Keratinocyte (primary cell): ENCODE data around the gene BSPRY. TPM values are rescaled to one million over a fixed set of nuclear protein-coding genes. Genes with fewer than 3 reads are reported as not detected.

Experiments
- DNase-seq: peaks from one replicate; pipeline ENCODE4 v3.0.0-alpha.2; 2011; ENCODE audit warnings: low read depth, missing footprints, low spot score
- FAIRE-seq: peaks from 2 replicates; lab custom pipeline; 2011; peaks lifted over from hg19 to GRCh38; lab: Jason Lieb, UNC
- H2AFZ ChIP-seq: 2 replicates; pipeline ENCODE4 v1.6.0; 2012; ENCODE audit warnings: low read length, control low read depth, inconsistent platforms; ENCODE audit not compliant: control insufficient read depth
- H3K27ac ChIP-seq: 2 replicates; pipeline ENCODE4 v1.5.1; 2011; ENCODE audit warnings: low read length; ENCODE audit not compliant: control insufficient read depth, insufficient read depth
- H3K27me3 ChIP-seq: 3 replicates; pipeline ENCODE4 v1.6.0; 2011; ENCODE audit warnings: low read length; ENCODE audit not compliant: control insufficient read depth, insufficient read depth; ENCODE audit errors: extremely low read depth
- H3K36me3 ChIP-seq, 2 experiments: 2 replicates in 1 of 2; 3 replicates in 1 of 2; pipeline ENCODE4 v1.5.1; 2011; ENCODE audit warnings: low read length in 2 of 2, mild to moderate bottlenecking in 1 of 2; ENCODE audit not compliant: control insufficient read depth in 2 of 2, insufficient read depth in 2 of 2; ENCODE audit errors: extremely low read depth in 1 of 2
- H3K4me1 ChIP-seq: 3 replicates; pipeline ENCODE4 v1.5.1; 2011; ENCODE audit warnings: low read length; ENCODE audit not compliant: control insufficient read depth, insufficient read depth; ENCODE audit errors: extremely low read depth
- H3K4me2 ChIP-seq: 3 replicates; pipeline ENCODE4 v1.6.0; 2011; ENCODE audit warnings: low read depth, low read length; ENCODE audit not compliant: control insufficient read depth, insufficient read depth; ENCODE audit errors: extremely low read depth
- H3K4me3 ChIP-seq, 3 experiments: fragments of 200-600 bp in 1 of 3; sonication (generic) in 1 of 3; 2 replicates in 2 of 3; 3 replicates in 1 of 3; pipeline ENCODE4 v1.5.1; 2011 to 2016; ENCODE audit warnings: low read length in 3 of 3, mild to moderate bottlenecking in 3 of 3, control low read depth in 2 of 3, inconsistent platforms in 1 of 3, low read depth in 1 of 3, mixed read lengths in 1 of 3, mixed run types in 1 of 3, moderate library complexity in 1 of 3; ENCODE audit not compliant: control insufficient read depth in 2 of 3, insufficient read depth in 2 of 3; ENCODE audit errors: extremely low read depth in 1 of 3
- H3K79me2 ChIP-seq: 2 replicates; pipeline ENCODE4 v1.6.0; 2012; ENCODE audit warnings: low read length; ENCODE audit not compliant: control insufficient read depth, insufficient read depth
- H3K9ac ChIP-seq: 3 replicates; pipeline ENCODE4 v1.6.0; 2011; ENCODE audit warnings: low read length; ENCODE audit not compliant: control insufficient read depth, insufficient read depth; ENCODE audit errors: extremely low read depth
- H3K9me1 ChIP-seq: 3 replicates; pipeline ENCODE4 v1.6.0; 2011; ENCODE audit warnings: low read length; ENCODE audit not compliant: control insufficient read depth, insufficient read depth; ENCODE audit errors: extremely low read depth
- H3K9me3 ChIP-seq: 2 replicates; pipeline ENCODE4 v1.5.1; 2012; ENCODE audit warnings: low read depth, low read length; ENCODE audit not compliant: control insufficient read depth
- H4K20me1 ChIP-seq: 3 replicates; pipeline ENCODE4 v1.6.0; 2011; ENCODE audit warnings: low read length; ENCODE audit not compliant: control insufficient read depth, insufficient read depth; ENCODE audit errors: extremely low read depth
- CTCF ChIP-seq, 3 experiments: IDR thresholded peaks in 1 of 3; conservative IDR thresholded peaks in 1 of 3; optimal IDR thresholded peaks in 1 of 3; 2 replicates in 2 of 3; 3 replicates in 1 of 3; pipeline versions ENCODE3 to v1.5.1; 2011; ENCODE audit warnings: low read length in 3 of 3, mild to moderate bottlenecking in 3 of 3, moderate library complexity in 2 of 3, control low read depth in 1 of 3, inconsistent platforms in 1 of 3; ENCODE audit not compliant: insufficient read depth in 2 of 3; ENCODE audit errors: extremely low read depth in 1 of 3
- EZH2 ChIP-seq: IDR thresholded peaks from one replicate; pipeline ENCODE4 v1.6.1; 2012; ENCODE audit warnings: inconsistent platforms, mild to moderate bottlenecking, low read length, moderate library complexity
- dilution Hi-C: fragments of 300-500 bp; cut with MboI; formaldehyde crosslinking; loops from one replicate; pipeline ENCODE4 v1.7.0; 2020; ENCODE audit warnings: low sequenced_read_pairs; ENCODE audit not compliant: extremely low pct_ligation_motif_present
- polyA plus RNA-seq, 5 experiments: library from polyadenylated mRNA; depleted of rRNA in 3 of 5; stranded (reverse) in 3 of 5; stranded (forward) in 1 of 5; unstranded in 1 of 5; fragments of >200 nt; gene quantifications; 1 replicate in 1 of 5; 2 replicates in 3 of 5; 3 replicates in 1 of 5; pipeline versions ENCODE4 v1.2.1 to v1.2.3, GENCODE V29; 2011 to 2012; ENCODE audit warnings: missing spikeins in 2 of 5, low read depth in 1 of 5, low replicate concordance in 1 of 5

BSPRY gene
- polyA plus RNA-seq, 1 donor (not counting 4 experiments of a cell fraction or from before 2014, with no cell fraction given) = 0.41 TPM

- H4K20me1 ChIP-seq = no peaks in the 10 kb centered on the region
- no peak overlapping the region for H3K4me3 ChIP-seq
- H3K79me2 ChIP-seq = no peaks in the 10 kb centered on the region
- no peaks in the 10 kb centered on the region for H3K9me3 ChIP-seq
- no peak overlapping the region for H2AFZ ChIP-seq
- DNase-seq (no peak), FAIRE-seq (no peak)
- dilution Hi-C loops = no loop called here
- no peaks in the 10 kb centered on the region for H3K27me3 ChIP-seq
- no peak overlapping the region for H3K9ac ChIP-seq
- H3K4me2 ChIP-seq = no peak overlapping the region
- peaks cover 0 to 2% of the 10 kb centered on the region in 2 experiments for H3K36me3 ChIP-seq
- H3K27ac ChIP-seq = no peak overlapping the region
- H3K9me1 ChIP-seq = no peaks in the 10 kb centered on the region
- no peaks in the 10 kb centered on the region for H3K4me1 ChIP-seq
- no peak for TF ChIP-seq EZH2
- no peak for TF ChIP-seq CTCF (optimal IDR thresholded peaks at IDR 0.05 in 1 of 3, IDR thresholded peaks at IDR 0.05 in 1 of 3, conservative IDR thresholded peaks at IDR 0.05 in 1 of 3; ENCODE audit: extremely low read depth in 1 of 3, insufficient read depth in 2 of 3, low read length in 3 of 3)
Observed at GRCh38 chr9:113320051-113320450, 29.3 kb upstream of the BSPRY start.

GRCh38 chr9:113322671-113323070 lies 26.7 kb upstream of the BSPRY start:
- no peaks in the 10 kb centered on the region for H3K9me1 ChIP-seq
- H3K36me3 ChIP-seq = peaks cover 0 to 2% of the 10 kb centered on the region in 2 experiments
- no peak for FAIRE-seq
- no peaks in the 10 kb centered on the region for H4K20me1 ChIP-seq
- H3K9ac ChIP-seq = no peak overlapping the region
- no peaks in the 10 kb centered on the region for H3K27me3 ChIP-seq
- H3K79me2 ChIP-seq = no peaks in the 10 kb centered on the region
- no peak overlapping the region for H2AFZ ChIP-seq
- no peak for DNase-seq
- dilution Hi-C loops = no loop called here
- no peak for TF ChIP-seq CTCF (optimal IDR thresholded peaks at IDR 0.05 in 1 of 3, IDR thresholded peaks at IDR 0.05 in 1 of 3, conservative IDR thresholded peaks at IDR 0.05 in 1 of 3; ENCODE audit: extremely low read depth in 1 of 3, insufficient read depth in 2 of 3, low read length in 3 of 3)
- no peak for TF ChIP-seq EZH2
- no peak overlapping the region for H3K4me2 ChIP-seq
- no peak overlapping the region for H3K4me3 ChIP-seq
- no peak overlapping the region for H3K27ac ChIP-seq
- no peaks in the 10 kb centered on the region for H3K4me1 ChIP-seq
- H3K9me3 ChIP-seq = no peaks in the 10 kb centered on the region
